Activated CD4-positive, alpha-beta T cell treated with anti-CD3 and anti-CD28 coated beads, Interleukin-10, Interleukin-2, amounts not matched to agents 100 ng/mL and 50 ng/mL, durations not matched to agents 16 hours and 8 hours (primary cell): ENCODE measurements around the gene LRRC53.

Source experiments
- DNase-seq: peaks from one replicate; pipeline ENCODE4 v3.0.0-alpha.2; 2020

Gene LRRC53

GRCh38 chr1:74486036-74486435 lies 26.4 kb downstream of the LRRC53 start:
- no peak for DNase-seq

GRCh38 chr1:74485622-74486021 lies 26.8 kb downstream of the LRRC53 start:
- DNase-seq, result no peak

DNA sequence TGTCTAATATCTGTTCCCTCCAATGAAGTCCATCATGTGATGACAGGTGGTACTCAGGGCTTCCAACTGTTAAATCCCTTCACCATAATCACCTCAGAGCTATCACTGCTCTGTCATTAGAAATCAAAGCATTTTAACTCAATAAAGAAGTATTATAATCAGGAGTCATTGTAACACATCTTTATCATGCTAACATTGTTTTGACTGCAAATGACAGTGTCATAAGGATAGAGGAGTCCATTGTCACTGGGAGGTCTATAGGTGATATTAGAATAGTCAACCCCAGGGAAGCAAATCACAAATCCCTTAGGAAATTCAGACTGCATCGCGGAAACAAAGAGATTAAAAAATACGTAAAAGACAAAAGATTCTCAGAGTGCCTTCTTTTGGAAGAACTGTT lies 30.8 kb downstream of the LRRC53 start:
- no peak for DNase-seq

- no peak for DNase-seq
These were observed 32.3 kb downstream of the LRRC53 start for GRCh38 chr1:74480068-74480467.

- no peak for DNase-seq
These were observed 33.4 kb downstream of the LRRC53 start for GRCh38 chr1:74478979-74479378.

DNA sequence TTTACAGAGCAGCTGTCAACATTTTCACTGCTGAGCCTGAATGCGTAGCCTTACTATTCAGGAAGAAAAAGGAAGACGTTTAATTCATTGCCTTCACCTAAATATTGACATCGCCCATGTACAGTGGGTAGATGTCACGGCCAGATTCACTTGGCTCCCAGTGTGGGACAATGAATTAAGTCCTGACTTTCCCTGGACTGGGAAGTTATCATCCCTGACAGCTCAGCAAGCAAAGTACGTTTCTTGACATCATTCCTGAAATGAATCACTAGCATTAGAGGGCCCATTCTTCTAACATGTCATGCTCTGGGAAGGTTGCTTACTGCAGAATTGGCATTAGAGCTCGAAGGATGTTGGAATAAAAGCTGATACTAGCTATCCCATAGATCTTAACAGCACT lies 37.8 kb downstream of the LRRC53 start:
- no peak for DNase-seq

- no peak for DNase-seq
These were observed 40.9 kb downstream of the LRRC53 start for GRCh38 chr1:74471470-74471869.

DNA sequence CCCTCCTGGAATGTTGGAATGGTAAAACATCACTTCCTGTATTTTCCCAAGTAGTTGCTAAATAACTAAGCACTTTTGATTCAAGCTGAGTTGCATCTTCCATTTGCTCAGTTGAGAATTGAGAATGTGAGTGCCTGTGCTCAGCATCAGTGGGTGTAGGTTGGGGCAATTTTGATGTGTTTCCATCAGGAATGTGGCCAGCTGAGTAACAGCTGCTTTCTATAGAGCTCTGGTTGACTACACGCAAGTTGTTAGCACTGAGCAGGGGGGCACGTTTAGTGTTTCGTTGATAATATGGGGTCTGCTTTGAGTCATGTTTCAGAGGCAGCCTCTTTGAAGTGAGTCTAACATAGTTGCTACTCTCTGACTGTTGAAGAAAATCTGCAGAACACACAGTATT lies 41.5 kb downstream of the LRRC53 start:
- no peak for DNase-seq

- no peak for DNase-seq
These were observed 42.2 kb downstream of the LRRC53 start for GRCh38 chr1:74470251-74470650.

- peak; percentile 30 for DNase-seq
These were observed 43.3 kb downstream of the LRRC53 start for GRCh38 chr1:74468982-74469603.

DNA sequence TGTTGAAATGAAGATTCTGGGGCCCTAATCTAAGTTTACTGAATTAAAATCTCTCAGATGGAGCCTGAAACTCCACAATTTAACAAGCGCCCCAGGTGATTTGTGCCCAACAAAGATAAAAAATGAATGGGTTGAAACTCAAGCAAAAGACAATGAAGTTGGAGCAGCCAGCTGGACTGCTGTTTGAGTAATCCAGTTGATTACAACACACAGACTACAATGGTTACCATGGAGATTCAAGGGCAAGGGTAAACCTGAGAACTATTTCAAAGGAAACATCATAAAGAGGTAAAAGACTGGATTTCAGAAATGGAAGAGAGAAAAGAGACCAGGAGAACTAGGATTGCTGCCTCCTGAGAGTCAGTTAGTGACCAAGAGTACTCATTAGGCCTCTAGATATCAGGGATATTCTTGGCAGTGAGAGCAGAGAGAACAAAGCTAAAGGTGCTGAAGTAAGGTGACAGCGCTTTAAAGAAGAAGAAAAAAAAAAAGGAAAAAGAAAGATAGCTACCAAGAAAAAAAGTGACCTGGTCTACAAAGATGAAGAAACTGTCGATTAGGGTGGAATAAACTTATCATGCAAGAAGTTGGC lies 44.5 kb downstream of the LRRC53 start:
- DNase-seq, result no peak

- no peak for DNase-seq
These were observed 47.2 kb downstream of the LRRC53 start for GRCh38 chr1:74465193-74465681.

- DNase-seq, result no peak
These were observed 48.4 kb downstream of the LRRC53 start for GRCh38 chr1:74464037-74464436.

- DNase-seq, result peak; percentile 72
These were observed 49.0 kb downstream of the LRRC53 start for GRCh38 chr1:74463333-74463988.

GRCh38 chr1:74457253-74457652 lies 55.2 kb downstream of the LRRC53 start:
- DNase-seq, result no peak

GRCh38 chr1:74455390-74455789 lies 57.0 kb downstream of the LRRC53 start:
- DNase-seq, result no peak

DNA sequence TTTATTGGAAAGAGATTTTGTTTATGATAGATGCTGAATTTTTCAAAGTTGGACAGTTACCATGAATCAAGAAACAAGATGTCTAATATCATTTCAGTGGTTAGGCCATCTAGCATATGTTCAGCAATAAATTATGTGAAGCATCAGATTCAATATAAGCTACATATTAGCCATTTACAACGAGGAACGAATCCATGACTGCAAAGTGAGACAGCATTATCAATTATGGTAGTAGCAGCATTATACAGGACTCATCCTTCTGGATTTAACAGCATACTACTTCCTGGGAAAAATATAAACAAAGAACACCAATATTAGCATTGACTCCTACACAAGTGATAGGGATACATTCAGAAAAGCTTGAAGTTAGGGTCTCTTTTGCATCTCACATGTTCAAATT lies 59.1 kb downstream of the LRRC53 start:
- no peak for DNase-seq

DNA sequence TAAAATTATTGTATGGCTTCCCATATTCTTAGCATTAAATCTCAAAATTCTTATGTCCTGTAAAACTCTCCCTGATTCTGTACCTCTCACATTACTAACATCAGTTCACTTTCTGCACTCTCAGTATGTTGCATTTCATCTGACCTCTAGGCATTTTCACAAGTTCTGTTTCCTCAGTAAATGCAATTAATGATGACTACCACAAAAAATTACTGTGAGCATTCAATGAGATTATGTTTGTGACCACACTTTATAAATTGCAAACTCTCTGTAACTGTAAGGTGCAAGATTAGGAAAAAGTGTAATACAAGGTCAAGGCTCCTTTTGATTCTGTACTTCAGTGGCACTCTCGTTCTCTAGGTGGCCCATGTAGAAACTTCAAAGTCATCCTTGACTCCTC lies 60.4 kb downstream of the LRRC53 start:
- DNase-seq, result no peak

DNA sequence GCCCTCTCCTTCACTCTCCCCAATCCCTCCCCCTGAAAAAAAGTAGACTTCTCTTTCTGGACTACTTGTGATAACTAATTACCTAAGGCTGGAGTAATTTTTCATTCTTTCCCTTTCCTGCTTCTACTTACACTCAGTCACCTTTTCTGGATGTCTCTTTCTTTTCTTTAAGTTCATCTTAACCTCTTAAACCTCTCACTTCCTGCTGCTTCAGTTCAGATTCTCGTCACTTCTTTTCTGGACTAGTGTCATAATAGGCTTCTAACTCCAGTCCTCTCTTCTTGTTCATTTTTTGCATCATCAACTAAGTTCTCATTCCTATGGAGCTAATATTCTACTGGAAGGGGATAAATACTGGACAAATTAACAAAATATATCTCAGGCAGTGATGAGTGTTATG lies 75.4 kb downstream of the LRRC53 start:
- DNase-seq, result no peak

DNA sequence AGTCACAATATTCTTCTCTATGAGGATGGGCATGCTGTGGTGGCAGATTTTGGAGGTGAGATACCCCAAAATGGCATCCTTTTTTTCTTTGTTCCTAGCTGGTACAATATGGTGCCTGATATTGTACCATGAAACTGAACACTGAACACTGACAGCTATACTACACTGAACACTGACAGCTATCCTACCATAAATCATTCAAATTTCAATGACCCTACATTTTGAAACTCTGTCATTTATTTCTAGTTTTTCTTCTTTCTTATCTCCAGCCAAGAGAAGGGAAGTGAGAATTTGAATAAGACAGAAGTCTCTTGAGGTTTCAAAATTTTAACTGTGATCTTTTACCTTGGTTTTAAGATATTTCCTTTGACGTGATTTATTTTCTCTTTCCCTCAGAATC lies 76.3 kb downstream of the LRRC53 start:
- no peak for DNase-seq

DNA sequence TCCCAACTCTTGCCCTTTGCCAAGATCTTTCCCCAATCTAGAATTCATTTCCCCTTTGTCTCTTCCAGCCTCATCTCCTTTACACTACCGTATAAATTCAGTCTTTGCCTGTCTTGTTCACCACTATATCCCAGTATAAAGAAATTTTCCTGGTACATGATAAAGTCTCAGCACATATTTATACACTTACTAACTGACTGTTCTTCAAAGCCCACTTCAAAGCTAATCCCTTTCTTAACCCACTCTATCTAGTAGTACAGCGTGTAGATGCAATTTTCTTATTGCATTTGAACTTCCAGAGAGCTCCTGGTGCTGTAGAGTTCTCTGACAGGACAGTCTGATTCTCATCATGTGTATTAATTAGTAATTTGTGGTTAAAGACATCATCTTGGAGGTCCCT lies 78.1 kb downstream of the LRRC53 start:
- no peak for DNase-seq

DNA sequence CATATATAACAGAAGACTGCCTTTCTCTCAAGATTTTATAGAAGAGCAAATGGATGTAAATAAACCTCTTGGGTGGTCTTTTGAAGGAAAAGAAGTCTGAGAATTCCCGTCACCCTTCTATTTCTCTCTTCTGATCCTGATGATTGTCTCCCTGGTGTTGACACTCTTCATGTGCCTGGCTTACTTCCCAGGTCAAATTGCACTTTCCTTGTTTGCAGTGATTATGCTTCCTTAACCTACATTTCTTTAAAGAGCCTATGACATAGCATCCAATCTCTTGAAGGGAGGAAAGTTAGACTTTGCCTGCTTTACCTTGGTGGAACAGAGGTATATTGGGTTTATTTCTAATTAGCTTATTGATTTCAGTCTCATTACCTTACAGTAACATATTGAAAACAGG lies 80.1 kb downstream of the LRRC53 start:
- DNase-seq, result no peak

GRCh38 chr1:74431531-74431930 lies 80.9 kb downstream of the LRRC53 start:
- no peak for DNase-seq

DNA sequence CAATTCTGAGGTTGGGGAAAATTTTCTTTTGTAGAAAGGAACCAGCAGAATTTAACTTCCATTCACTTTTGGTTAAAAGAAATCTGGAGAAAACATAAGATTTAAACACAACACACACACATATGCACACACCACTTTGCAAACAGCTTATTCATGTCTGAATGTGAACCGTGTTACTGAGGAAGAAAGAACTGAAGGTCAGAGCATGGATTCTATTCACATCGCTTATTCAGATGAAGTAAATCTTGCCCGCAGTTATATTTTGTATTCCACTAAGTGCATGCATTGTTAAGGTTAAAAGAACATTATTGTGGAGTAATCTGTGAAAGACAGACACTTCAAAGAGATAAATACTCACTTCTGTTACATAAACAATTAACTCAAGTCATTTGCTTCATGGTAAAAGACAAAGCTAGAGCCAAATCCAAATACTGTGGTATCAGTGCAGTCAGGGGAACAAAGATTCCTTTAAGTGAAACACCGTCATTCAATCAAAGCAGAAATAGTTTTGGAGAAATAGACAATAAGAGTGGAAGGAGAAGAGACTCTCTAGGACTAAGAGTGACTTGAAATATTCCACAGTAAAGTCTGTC lies 82.0 kb downstream of the LRRC53 start:
- no peak for DNase-seq
